ENCODE results near the gene PAK6. TPM values are rescaled to one million over a fixed set of nuclear protein-coding genes. Genes with fewer than 3 reads are reported as not detected.

Gene PAK6
- total and polyA plus RNA-seq, 4 donors: 0.05 to 0.17 (median 0.10) TPM

- H3K9me3 ChIP-seq (ENCODE audit: control insufficient read depth in 4 of 4, low read length in 3 of 4): no peaks in the 10 kb centered on the region
- no peaks in the 10 kb centered on the region for H3K4me1 ChIP-seq (ENCODE audit: control insufficient read depth in 4 of 4, insufficient read depth in 4 of 4, low read length in 3 of 4)
- no peak overlapping the region for H3K27ac ChIP-seq (ENCODE audit: low read depth in 1 of 2, low read length in 2 of 2)
- 74% methylated on average over 6 of the region's 6 CpGs for WGBS
- TF ChIP-seq, protein P1, sequence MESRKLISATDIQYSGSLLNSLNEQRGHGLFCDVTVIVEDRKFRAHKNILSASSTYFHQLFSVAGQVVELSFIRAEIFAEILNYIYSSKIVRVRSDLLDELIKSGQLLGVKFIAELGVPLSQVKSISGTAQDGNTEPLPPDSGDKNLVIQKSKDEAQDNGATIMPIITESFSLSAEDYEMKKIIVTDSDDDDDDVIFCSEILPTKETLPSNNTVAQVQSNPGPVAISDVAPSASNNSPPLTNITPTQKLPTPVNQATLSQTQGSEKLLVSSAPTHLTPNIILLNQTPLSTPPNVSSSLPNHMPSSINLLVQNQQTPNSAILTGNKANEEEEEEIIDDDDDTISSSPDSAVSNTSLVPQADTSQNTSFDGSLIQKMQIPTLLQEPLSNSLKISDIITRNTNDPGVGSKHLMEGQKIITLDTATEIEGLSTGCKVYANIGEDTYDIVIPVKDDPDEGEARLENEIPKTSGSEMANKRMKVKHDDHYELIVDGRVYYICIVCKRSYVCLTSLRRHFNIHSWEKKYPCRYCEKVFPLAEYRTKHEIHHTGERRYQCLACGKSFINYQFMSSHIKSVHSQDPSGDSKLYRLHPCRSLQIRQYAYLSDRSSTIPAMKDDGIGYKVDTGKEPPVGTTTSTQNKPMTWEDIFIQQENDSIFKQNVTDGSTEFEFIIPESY (IDR thresholded peaks at IDR 0.05): no peak
- no peak for TF ChIP-seq FOXA1 (IDR thresholded peaks at IDR 0.05)
- TF ChIP-seq EGR1 (IDR thresholded peaks at IDR 0.05; ENCODE audit: low read depth in 2 of 2): no peak
- TF ChIP-seq FOXA2 (IDR thresholded peaks at IDR 0.05): no peak
- TF ChIP-seq, protein P2, sequence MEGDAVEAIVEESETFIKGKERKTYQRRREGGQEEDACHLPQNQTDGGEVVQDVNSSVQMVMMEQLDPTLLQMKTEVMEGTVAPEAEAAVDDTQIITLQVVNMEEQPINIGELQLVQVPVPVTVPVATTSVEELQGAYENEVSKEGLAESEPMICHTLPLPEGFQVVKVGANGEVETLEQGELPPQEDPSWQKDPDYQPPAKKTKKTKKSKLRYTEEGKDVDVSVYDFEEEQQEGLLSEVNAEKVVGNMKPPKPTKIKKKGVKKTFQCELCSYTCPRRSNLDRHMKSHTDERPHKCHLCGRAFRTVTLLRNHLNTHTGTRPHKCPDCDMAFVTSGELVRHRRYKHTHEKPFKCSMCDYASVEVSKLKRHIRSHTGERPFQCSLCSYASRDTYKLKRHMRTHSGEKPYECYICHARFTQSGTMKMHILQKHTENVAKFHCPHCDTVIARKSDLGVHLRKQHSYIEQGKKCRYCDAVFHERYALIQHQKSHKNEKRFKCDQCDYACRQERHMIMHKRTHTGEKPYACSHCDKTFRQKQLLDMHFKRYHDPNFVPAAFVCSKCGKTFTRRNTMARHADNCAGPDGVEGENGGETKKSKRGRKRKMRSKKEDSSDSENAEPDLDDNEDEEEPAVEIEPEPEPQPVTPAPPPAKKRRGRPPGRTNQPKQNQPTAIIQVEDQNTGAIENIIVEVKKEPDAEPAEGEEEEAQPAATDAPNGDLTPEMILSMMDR (IDR thresholded peaks at IDR 0.05; ENCODE audit: low read depth, low read length, missing input control): no peak
- no peak for TF ChIP-seq RAD21 (IDR thresholded peaks at IDR 0.05)
- no peak for TF ChIP-seq TAF1 (conservative IDR thresholded peaks at IDR 0.05)
- TF ChIP-seq NR2F2 (IDR thresholded peaks at IDR 0.05): no peak
- TF ChIP-seq REST (IDR thresholded peaks at IDR 0.05): no peak
- no peak for TF ChIP-seq RXRA (IDR thresholded peaks at IDR 0.05)
- H3K27me3 ChIP-seq (ENCODE audit: control insufficient read depth in 4 of 4, insufficient read depth in 4 of 4, low read length in 3 of 4): no peaks in the 10 kb centered on the region
- H3K36me3 ChIP-seq (ENCODE audit: control insufficient read depth in 4 of 4, insufficient read depth in 3 of 4, low read depth in 1 of 4, low read length in 3 of 4): no peaks in the 10 kb centered on the region
- no peak for DNase-seq (ENCODE audit: low spot score)
- no peak overlapping the region for H3K9ac ChIP-seq (ENCODE audit: low read depth in 1 of 2, low read length in 2 of 2)
- H3K4me3 ChIP-seq (ENCODE audit: low read depth in 1 of 3, low read length in 3 of 3): no peak overlapping the region
Observed at GRCh38 chr15:40222131-40222530, 16.7 kb upstream of the PAK6 start.

DNA sequence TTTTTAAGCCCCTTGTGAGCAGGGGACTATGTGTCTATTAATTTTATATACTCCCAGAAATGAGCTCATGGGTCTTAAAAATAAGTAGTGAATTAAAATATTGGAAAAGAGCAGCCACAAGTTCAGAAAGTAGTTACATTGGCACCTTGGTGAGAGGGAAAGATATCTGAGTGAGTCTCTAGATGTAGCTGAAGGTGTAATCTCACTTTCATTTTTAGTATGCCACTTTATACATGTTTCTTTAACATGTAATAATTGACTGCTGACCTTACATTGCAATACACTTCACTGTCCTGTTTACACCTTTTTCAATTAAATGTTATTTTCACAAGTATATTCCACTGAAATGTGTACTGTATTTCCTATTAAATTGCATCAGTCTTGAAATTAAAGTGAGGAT lies 12.1 kb upstream of the PAK6 start:
- DNase-seq (ENCODE audit: low spot score): no peak
- no peak overlapping the region for H3K9ac ChIP-seq (ENCODE audit: low read depth in 1 of 2, low read length in 2 of 2)
- TF ChIP-seq HNF4A (conservative IDR thresholded peaks at IDR 0.05) (no peak), YY1 (IDR thresholded peaks at IDR 0.05) (no peak), JUND (IDR thresholded peaks at IDR 0.05) (no peak), TAF1 (conservative IDR thresholded peaks at IDR 0.05) (no peak), RXRA (IDR thresholded peaks at IDR 0.05) (no peak), GABPA (IDR thresholded peaks at IDR 0.05 in 1 of 2, conservative IDR thresholded peaks at IDR 0.05 in 1 of 2) (no peak)
- TF ChIP-seq, protein P2 (IDR thresholded peaks at IDR 0.05; ENCODE audit: low read depth, low read length, missing input control): no peak
- TF ChIP-seq, protein P3, sequence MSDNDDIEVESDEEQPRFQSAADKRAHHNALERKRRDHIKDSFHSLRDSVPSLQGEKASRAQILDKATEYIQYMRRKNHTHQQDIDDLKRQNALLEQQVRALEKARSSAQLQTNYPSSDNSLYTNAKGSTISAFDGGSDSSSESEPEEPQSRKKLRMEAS (IDR thresholded peaks at IDR 0.05): no peak
- H3K4me3 ChIP-seq (ENCODE audit: low read depth in 1 of 3, low read length in 3 of 3): no peak overlapping the region
- H3K36me3 ChIP-seq (ENCODE audit: control insufficient read depth in 4 of 4, insufficient read depth in 3 of 4, low read depth in 1 of 4, low read length in 3 of 4): no peaks in the 10 kb centered on the region
- no peaks in the 10 kb centered on the region for H3K9me3 ChIP-seq (ENCODE audit: control insufficient read depth in 4 of 4, low read length in 3 of 4)
- H3K27ac ChIP-seq (ENCODE audit: low read depth in 1 of 2, low read length in 2 of 2): no peak overlapping the region
- H3K4me1 ChIP-seq (ENCODE audit: control insufficient read depth in 4 of 4, insufficient read depth in 4 of 4, low read length in 3 of 4): no peaks in the 10 kb centered on the region
- no peaks in the 10 kb centered on the region for H3K27me3 ChIP-seq (ENCODE audit: control insufficient read depth in 4 of 4, insufficient read depth in 4 of 4, low read length in 3 of 4)

Measured in liver (tissue), 9 donors.